Glomerular visceral epithelial cell (primary cell): Measurements from ENCODE around the gene RASL11A.
"Not testable (repeated sequence)": the region's sequence is repeated elsewhere in the genome, so short reads cannot be mapped to it uniquely, and the experiment has no call there.

Experiments used
- DNase-seq: peaks from one replicate; pipeline ENCODE4 v3.0.0-alpha.2; 2016; ENCODE audit errors: extremely low spot score

The RASL11A gene

DNA sequence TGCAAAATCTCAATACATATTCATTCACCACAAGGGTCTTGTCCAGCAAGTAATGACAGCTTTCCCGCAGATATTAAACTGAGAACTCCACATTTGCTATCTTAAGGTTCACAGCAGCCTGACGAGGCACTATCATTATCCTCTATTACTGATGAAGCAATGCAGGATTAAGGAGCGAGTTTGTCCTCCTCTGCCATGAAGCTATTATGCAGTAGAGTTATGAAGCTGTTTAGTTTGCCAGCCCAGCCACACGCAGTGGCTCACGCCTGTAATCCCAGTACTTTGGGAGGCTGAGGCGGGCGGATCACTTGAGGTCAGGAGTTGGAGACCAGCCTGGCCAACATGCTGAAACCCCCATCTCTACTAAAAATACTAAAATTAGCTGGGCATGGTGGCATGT lies 29.8 kb downstream of the RASL11A start:
- DNase-seq = not testable (repeated sequence)

DNA sequence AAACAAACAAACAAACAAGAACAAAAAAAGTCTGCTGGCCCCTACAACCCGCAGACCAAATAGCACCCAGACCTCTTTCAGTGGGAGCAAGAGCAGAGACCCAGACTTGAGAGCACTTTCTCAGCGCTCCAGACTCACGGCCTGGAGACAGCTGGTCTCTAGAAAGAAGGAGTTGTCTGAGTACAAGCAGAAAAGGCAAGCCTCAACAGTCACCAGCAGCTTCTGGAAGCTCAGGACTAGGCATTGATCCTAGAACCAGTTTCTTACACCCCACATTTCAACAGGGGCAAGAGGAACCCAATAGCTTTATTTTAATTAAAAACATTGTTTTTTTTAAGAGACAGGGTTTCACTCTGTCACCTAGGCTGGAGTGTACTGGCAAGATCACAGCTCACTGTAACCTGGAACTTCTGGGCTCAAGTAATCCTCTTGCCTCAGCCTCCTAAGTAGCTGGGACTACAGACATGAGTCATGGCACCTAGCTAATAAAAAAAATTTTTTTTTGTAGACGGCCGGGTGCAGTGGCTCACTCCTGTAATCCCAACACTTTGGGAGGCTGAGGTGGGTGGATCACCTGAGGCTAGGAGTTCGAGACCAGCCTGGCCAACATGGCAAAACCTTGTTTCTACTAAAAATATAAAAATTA lies 30.4 kb downstream of the RASL11A start:
- DNase-seq = no peak

DNA sequence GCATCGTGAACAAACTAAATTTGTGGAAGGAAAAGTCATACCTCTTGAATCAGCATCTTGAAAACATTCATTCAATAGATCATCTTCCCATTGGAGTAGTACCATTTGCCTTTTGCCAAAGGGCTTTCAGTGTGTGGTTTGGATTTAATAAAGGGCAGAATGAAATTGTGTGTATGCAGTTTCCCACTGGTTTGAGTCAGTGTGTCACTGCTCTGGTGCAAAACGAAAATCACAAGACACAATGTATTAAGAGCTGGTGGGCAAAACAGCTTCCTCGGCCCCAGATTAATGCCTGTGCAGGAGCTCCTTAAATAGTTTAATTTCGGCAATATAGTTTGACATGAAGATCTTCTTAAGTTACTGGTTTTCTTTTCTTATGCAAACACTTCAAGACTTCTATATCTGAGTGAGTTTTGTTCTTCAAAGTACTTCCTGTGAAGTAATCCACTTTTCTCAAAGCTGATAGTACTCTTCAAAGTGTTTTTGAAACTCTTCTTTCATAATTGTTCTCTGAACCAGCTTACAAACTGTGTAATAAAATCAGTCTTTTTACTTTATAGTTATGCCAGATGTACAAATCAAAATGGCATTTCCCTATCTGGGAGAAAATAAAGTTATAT lies 32.1 kb downstream of the RASL11A start:
- DNase-seq = no peak

DNA sequence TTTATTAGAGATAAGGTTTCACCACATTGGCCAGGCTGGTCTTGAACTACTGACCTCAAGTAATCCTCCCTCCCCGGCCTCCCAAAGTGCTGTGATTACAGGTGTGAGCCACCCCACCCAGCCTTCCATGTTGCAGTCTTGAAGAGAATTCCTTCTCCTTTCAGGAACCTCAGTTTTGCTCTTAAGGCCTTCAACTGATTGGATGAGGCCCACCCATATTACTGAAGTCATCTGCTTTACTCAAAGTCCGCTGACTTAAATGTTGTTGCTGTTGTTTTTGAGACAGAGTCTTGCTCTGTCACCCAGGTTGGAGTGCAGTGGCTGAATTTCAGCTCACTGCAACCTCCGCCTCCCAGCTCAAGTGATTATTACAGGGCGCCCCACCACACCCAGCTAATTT lies 33.5 kb downstream of the RASL11A start:
- no peak for DNase-seq

DNA sequence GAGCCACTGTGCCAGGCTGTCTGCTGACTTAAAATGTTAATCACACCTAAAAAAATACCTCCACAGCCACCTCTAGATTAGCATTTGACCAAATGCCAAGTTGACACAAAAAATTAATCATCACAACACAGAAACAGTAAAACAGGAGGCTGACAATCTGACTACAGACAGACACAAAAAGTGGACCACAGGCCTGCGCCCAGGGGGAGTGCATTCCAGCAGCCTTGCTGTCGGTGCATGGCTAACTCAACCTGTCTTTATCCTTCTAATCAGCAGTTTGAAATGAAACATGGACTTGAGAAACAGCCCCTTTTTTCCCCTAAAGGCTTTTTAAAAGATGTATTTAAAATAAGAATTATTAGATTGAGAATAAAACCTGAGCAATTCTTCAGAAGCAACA lies 34.0 kb downstream of the RASL11A start:
- no peak for DNase-seq

DNA sequence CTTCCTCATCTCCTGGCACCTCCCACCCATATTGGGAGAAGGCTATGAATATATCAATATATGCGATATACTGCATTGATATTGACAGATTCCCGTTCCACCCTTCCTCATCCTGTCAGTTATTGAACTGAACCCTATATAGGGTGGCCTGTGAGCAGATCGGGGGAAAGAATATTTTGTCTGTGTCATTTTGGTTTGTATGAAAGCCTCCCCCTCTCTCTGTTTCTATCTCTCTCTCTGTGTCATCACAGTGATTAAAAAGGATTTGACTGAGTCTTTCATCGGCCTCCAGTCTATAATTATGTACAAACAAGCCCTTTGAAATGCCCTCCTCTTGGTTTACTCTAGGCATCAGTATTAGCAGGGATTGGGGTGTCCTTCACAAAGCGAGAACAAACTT lies 35.7 kb downstream of the RASL11A start:
- DNase-seq = no peak

DNA sequence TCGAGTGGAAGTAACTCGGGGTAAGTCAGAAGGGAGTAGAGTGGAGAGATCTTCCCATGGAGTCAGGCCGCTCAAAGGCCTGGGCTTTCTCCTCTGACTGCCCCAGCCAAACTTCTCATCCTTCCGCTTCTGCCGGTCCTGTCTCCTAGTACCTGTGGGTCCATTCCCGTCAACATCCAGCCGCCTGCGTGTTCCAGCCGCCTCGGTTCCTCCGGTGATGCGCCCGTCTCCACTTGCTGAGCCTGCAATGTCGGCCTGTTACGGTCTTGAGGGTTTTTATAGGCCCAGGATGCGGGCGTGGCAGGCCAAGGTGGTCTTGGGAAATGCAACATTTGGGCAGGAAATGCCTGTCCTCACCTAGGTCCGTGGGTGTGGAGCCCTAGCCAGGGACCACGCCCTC lies 38.3 kb downstream of the RASL11A start:
- no peak for DNase-seq

DNA sequence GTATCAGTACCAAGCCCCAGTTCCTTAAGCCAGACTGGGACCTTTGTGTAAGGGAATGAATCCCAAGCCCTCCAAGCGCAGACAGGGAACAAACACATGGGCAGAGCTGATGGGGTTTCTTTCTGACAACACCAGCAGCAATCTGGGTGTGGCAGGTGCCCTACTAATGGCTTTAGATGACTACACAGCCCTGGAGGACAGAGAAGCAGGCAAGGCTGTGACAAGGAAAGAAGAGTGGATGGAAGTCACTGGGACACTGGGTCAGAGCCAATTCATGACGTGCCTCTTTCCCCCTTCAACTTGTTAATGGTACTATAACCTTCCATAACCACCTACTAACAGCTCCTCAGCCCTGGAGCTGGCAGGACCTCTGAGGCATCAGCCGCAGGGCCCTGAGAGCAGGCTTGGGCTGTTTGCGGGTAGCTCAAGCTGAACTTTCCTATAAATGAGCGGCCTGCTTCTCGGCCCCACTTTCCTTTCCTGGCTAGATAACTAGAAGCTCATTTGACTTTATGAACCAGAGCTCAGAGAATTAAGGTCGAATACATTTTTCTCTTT lies 38.9 kb downstream of the RASL11A start:
- DNase-seq = no peak

DNA sequence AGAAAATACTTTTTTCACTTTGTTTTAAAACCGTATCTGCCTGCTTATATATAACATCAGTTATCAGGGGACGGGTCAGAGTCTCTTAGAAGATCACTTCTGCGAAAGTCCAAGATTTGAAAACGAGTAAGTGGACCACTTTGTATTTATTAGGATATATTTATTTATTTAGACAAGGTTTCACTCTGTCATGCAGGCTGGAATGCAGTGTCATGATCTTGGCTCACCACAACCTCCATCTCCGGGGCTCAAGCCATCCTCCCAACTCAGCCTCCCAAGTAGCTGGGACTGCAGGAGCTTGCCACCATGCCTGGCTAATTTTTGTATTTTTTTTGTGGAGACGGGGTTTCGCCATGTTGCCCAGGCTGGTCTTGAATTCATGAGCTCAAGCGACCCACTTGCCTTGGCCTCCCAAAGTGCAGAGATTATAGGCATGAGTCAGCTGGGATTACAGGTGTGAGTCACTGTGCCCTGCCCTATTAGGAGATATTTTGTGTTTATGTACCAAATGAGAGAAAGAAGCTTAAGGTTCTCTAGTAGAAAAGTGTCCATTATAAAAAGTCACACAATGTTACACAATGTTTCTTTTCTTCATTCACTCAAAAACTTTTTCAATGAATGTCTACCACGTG lies 39.5 kb downstream of the RASL11A start:
- no peak for DNase-seq

DNA sequence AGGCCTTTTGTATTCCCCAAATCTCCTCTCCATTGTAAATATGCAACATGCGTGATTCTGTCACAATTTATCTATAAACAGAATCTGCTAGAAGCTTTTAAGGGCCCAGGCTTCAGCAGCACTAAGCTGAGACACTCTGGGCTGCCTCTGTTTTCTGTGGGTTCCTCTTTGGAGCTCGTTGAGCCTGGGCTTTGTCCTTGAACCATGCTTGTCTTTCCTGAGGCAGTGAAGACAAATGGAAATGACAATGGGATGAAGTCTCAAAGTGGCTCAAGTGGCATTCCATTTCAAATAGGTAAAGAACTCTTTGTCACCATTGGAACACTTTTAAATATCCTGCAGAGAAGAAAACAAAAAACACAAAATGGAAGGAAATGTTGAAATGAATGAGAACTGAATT lies 40.3 kb downstream of the RASL11A start:
- DNase-seq = no peak

DNA sequence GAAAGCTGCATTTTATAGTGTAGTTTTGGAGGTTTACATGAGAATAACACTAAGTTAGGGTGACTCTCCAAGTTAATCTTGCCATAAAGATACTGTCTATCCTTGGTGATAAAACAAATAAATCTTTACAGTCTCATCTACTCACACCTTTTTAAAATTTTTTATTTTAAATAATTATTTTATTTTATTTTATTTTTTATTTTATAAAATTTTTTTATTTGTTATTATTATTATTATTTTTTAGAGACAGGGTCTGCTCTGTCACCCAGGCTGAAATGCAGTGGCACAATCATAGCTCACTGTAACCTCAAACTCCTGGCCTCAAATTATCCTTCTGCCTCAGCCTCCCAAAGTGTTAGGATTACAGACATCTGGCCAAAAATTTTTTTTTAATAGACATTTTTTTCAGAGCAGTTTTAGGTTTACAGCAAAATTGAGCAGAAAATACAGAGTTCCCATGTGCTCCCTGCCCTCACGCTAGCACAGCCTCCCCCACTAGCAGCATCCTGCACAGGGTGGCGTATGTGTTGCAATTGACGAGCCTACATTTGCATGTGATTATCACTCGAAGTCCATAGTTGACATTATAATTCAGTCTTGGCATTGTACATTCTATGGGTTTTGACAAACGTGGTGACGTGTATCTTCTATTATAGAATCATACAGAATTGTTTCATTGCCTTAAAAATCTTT lies 41.0 kb downstream of the RASL11A start:
- DNase-seq = no peak

DNA sequence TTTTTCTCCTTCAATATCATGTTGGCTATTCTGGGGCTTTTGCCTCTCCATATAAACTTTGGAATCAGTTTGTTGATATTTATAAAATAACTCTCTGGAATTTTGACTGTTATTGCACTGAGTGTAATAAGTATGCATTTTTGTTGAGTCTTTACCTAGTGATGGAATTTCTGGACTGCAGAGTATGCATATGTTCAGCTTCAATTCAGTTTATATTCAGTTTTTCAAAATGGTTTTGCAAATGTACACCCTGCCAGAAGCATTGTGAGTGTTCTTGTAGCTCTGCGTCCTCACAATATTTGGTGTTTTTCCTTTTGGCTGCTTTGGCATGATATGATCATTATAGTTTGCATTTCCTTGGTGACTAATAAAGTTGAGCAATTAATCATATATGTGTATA lies 43.1 kb downstream of the RASL11A start:
- no peak for DNase-seq

DNA sequence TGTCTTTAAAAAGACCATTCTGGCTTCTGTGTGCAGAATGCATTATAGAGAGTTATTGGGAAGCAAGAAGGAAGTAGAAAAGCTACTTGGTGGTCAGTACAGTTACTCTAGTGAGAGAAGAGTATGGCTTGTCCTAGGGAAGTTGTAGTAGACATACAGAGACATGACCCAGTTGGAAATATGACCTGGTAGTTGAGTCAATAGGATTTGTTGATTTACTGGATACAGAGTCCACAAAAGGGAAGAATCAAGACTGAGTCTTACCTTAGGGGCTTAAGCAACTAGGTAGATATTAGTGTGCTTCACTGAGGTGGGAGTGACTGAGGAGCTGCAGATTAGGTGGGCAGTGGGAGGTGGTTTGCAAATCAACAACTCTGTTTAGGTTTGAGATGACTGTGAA lies 48.8 kb downstream of the RASL11A start:
- no peak for DNase-seq

DNA sequence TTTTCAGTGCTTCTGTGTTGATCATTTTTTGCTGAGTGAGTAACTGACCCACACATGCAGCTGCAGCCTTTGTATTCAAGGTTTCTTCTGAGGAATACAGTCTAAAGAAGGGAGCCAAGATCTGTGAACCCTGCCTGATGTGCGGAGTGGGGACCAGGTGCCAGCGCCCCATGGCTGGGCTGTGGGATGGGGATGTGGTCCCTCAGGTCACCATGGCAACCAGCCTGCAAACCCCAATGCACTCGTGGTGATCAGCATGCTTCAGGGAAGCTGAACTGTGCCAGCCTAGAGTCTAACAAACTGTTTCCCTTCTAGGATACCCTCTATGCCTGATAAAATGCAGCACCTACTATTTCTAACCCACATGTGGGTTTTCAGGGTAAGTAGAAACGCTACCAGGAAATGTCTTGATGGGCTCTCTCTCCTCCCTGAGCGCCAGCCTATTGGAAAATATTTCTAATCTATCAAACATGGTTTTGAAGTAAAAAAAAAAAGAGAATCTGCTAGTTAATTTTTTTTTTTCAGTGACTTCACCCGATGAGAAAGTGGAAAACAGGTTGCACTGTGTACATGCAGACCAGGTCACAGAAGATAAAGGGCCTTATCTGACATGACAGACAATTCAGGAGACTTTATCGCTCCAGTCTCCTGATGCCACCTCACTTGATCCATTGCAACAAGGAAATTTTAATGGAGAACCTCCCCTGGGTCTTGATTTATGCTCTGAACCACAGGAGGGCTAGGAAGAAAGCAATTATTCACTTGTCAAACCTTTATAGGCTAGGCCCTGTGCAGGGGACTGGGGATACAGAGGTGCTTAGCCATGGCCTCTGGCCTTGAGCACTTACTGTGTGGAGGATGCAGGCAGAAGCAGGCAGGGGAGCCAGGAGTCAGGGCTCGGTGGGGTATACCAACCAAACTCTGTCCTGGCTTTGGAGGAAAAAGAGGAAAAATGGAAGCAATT lies 51.1 kb downstream of the RASL11A start:
- DNase-seq = no peak

DNA sequence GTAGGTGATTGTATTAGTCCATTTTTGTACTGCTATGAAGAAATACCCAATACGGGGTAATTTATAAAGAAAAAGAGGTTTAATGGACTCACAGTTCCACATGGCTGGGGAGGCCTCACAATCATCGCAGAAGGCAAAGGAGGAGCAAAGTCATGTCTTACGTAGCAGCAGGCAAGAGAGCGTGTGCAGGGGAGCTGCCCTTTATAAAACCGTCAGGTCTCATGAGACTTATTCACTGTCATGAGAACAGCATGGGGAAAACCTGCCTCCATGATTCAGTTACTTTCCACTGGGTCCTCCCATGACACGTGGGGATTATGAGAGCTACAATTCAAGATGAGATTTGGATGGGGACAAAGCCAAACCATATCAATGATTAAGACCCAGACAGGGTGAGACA lies 51.8 kb downstream of the RASL11A start:
- not testable (repeated sequence) for DNase-seq
